ENCODE data around the gene SMARCA4.

DNA sequence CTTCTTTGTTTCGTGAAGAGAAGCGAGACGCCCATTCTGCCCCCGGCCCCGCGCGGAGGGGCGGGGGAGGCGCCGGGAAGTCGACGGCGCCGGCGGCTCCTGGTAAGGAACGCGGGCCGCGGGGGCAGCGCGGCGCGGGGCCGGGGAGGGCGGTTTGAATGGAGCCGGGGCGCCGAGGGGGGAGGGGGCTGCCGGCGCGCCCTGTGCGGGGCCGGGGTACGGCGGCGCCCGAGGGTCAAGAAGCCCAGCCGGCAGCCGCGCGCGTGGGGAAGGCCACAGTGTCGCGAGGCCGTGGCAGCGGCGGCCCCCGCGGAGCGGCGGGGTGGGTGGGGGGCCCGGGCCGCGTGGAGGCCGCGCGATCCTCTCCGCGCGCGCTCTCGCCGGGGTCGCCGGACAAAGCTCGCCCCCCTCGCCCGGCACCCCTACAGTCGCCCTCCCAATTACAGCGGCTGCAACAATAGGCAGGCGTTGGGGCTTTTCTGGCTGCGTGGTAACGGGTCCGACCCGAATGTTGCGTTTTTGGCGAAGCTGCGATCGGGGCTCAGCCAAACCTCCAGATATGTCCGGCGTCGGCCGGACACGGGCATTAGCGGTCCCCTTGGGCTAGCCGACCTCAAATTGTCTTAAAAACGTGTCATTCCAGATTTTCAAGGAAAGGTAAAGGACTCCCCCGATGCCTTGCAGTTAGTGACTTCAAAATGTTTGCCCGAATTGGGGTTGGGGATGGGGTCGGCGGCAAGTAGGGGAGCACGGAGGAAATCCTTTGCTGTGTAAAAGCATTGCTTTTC is 437 bp downstream of the SMARCA4 start:
- no peak for TF ChIP-seq POLR2AphosphoS5 (IDR thresholded peaks at IDR 0.05; ENCODE audit: low read depth, low read length)
- no peak; the same call in 1 of the 2 replicates for TF ChIP-seq POLR2A (IDR thresholded peaks at IDR 0.05; ENCODE audit: low read depth, low read length)
- no peak for TF ChIP-seq TAF1 (IDR thresholded peaks at IDR 0.05; ENCODE audit: borderline replicate concordance, low read depth, low read length)
